Ovary (tissue), 3 donors: ENCODE data around the gene FILIP1L.

Experiments
- CTCF ChIP-seq, 3 donors: fragments of 450-650 bp in 2 of 3; fragments of 200-600 bp in 1 of 3; IDR thresholded peaks; one replicate each; pipeline versions ENCODE4 v1.5.1 to v1.8.0; 2016 to 2022; ENCODE audit warnings: antibody characterized with exemption in 3 of 3, mild to moderate bottlenecking in 1 of 3
- POLR2A ChIP-seq: fragments of 450-650 bp; IDR thresholded peaks from one replicate; pipeline ENCODE4 v1.6.1; 2017; ENCODE audit warnings: antibody characterized with exemption, mild to moderate bottlenecking, moderate library complexity
- donor health status: DM: no; HTN: no; CAD: no.

- TF ChIP-seq POLR2A, result no peak
- no peak for TF ChIP-seq CTCF (IDR thresholded peaks at IDR 0.05)
These were observed 44.8 kb downstream of the FILIP1L start for GRCh38 chr3:100069472-100069871.
